22Rv1 (cell line): ENCODE data around the gene GNA15.

ENCODE experiments used
- CTCF ChIP-seq: fragments of 450-650 bp; IDR thresholded peaks from 2 replicates; pipeline ENCODE4 v1.5.1; 2017; ENCODE audit warnings: mild to moderate bottlenecking
- ZFX ChIP-seq: fragments of 450-650 bp; IDR thresholded peaks from 2 replicates; pipeline ENCODE4 v1.6.1; 2017; ENCODE audit warnings: antibody characterized with exemption, borderline replicate concordance

DNA sequence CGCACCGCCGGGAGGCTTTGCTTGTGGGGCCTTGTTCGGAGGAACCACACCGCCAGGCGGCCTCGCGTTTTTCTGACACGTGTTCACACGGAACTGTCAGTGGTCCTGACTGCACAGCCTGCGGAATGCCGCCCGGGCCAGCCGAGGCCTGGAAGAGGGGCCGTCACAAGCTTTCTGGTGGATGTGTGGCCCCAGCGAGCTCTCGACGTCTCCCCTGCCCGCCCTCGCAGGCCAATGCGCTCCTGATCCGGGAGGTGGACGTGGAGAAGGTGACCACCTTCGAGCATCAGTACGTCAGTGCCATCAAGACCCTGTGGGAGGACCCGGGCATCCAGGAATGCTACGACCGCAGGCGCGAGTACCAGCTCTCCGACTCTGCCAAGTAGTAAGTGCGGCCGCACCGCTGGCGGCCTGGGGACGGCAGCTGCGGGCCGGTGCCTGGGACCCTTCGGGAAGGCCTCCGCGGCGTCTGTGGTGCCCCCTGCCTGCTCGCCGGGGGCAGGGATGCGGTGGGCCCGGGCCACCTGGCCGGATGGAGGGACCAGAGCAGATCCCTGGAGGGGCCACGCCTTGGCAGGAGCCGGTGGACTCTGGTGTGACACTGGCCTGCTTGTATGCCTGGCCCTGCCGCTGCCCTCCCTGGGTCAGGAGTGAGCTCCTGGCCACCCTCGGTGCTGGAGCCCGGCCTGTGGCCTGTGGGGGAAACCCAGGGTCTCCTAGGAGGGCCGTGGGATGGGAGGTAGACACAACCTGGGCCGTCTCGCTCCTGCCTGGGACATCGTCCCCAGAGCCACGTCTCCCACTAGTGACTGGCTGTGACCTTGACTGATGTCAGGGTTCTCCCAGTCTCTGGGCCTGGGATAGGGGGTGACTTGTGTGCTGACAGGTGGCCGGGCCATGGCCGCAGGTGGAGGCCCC is 22.5 kb upstream of the GNA15 start:
- TF ChIP-seq CTCF (no peak), ZFX (no peak)
